NCI-H1436 (cell line): ENCODE measurements around the gene CDH8.

Experiments
- DNase-seq: peaks from one replicate; lab custom pipeline; 2025; lab: John Stamatoyannopoulos, UW

Gene CDH8

GRCh38 chr16:62029947-62030346 lies 6.3 kb downstream of the CDH8 start:
- DNase-seq, result no peak

- no peak for DNase-seq
Measured at GRCh38 chr16:62022688-62023087, 13.6 kb downstream of the CDH8 start.

GRCh38 chr16:62021161-62021581 lies 15.1 kb downstream of the CDH8 start:
- no peak for DNase-seq

GRCh38 chr16:62020681-62021080 lies 15.6 kb downstream of the CDH8 start:
- DNase-seq, result no peak

- DNase-seq, result no peak
Measured at GRCh38 chr16:62019851-62020250, 16.4 kb downstream of the CDH8 start.

DNA sequence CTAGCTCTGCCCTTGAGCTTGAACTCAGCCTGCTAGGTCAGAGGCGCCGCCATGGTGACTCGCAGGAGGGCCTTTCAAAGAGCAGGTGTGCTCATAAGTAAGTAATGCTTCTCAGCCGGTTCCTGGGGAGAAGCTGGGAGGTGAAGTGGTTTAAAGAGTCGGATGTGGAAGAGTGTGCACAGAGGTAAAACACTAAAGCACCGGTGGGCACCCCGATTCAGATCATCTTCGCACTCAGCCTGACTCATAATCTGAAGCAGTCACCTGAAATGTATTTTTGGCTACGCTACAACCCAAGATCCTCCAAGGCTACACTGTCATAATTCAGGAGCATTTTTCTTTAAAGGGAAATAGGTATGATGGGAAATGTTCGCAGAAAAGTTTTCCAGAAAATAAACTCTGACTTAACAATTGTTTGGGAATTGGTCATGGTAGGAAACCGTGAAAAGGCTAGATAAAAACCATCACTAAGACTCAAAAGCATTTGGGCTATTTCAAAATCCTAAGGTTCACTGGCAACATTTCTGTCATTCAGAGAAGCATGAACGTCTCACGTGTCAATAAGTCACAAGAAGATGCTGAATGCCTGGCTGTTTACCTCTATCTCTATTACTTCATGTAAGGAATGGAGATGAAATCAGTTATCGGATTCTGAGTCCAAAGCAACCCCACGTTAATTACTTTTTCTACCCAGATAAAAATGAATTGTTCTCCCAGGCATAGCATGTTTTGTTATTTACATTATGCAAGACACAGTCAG lies 17.8 kb downstream of the CDH8 start:
- no peak for DNase-seq

DNA sequence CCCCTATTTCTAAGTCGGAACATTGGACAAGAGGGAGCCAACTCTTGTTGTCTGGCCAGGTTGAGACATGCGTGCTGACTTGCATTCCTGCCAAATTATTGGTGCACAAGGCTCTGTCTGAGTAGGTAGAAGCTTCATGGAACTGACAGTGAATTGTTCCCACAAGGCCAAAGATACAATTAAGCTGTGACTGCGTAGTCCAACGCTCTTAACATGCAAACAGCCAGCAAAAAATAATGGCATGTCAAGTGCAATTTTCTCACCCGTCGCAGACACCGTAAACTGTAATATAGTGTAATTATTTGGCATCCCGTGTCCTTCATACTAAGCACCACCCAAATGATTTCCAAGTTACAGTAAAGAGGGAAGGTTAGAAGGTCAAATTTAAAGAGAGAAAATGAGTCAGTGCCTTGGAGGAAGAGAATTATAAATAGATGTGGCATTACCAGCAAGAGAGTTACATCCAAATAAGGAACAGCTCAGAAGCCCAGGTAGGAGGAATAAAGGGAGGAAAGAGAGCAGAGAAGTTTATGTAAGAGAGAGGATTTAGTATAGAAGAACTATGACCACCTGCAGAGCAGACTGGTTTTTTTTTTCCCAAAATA lies 21.8 kb downstream of the CDH8 start:
- peak; percentile 62 for DNase-seq

DNA sequence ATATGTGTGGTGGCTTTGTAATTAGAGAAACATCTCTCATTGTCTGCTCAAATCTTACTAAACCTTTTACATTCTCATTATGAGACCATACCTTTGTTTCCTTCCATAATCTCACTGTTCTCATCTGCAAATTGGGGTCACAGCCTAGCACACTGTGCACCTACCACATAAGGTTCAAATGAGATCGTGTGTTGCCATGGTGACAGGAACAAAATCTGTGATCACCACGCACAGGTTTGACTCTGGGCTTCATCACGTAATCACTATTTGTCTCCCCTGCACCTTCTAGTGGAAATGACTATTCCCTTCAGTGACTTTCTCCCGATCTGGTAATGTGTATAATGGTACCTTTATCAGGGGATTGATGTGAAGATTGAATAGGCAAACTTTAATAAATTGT lies 26.1 kb downstream of the CDH8 start:
- no peak for DNase-seq

DNA sequence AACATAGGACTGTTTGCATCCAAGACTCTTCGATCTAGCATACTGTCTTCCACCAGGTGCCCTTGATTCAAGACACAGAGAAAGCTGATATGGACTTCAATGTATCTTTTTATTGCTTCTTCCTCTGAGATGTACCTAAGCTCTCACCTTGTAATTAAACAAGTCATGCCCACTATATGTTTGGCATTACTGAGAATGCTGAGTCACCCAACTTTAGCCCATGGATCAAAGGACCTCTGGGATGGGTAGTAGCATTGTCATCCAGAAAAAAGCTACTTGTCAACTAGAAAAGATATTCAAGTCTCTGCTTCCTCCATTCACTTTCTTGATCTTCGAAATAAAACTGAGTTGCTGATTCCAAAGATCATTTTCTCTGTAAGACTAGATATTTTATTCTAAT lies 37.8 kb downstream of the CDH8 start:
- DNase-seq, result no peak

DNA sequence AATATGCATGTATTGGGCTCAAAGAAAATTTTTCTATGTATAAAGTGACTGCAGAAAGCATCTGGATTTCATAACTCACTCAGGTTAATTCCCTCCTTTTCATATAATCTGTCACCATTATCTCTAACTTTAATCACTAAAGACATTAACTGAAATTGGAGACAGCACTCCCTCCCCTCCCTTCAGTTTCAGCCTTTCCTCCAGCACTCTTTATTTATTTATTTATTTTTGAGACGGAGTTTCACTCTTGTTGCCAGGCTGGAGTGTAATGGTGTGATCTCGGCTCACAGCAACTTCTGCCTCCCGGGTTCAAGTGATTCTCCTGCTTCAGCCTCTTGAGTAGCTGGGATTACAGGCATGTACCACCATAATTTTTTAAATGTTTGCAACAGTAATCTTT lies 43.1 kb downstream of the CDH8 start:
- peak; percentile 14 for DNase-seq

GRCh38 chr16:61987474-61988012 lies 48.7 kb downstream of the CDH8 start:
- no peak for DNase-seq

DNA sequence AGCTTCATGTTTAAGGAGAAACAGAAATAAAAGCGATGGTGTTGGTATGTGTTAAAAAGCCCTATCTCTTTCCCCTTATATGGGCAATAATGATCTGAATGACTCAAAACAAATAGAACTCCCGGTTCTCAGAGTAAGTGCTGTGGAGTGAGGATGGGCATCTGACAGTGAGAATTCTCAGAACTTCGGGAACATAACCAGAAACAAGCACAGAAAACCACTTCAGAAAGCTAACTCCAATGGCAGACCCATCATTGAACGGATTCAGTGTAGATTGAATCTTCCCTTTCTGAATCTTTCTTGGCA lies 67.2 kb downstream of the CDH8 start:
- DNase-seq, result no peak

DNA sequence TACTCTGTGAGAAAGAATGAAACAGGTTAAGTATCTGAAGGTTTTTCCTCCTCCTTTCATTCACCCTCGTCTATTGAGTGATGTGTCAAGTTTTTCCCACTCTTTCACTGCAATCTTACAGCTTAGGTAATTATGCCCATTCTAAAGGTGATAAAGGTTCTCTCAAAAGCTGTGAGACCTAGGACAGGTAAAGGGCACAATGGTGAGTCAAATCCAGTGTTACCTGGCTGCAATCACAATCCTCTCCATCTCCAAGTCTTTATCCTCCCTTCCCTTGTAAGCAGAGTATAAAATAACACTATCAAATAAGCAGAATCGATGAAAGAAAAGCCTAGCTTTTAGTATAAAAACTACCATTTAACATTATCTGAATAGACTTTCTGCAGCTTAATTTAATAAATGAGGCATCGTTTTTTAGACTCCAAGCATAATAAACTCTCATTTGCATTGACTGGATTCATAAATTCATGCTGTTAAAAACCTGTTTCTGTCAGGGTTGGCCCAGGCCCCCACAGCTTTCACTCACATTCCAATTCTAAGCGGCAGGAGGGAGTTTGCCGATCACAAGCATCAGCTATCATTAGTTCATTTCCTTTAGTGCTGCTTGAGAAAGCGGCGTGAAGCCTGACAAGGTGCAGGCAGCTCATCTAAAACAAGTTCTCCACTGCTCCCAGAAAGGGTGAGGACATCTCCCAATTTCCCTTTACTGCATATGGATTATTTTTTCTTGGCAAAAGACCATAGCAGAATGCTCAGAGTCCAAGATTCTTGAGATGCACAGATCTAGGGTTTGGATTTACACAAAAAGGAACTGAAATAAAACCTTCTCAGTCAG lies 67.8 kb downstream of the CDH8 start:
- no peak for DNase-seq

GRCh38 chr16:61957075-61957855 lies 79.0 kb downstream of the CDH8 start:
- no peak for DNase-seq

- DNase-seq, result no peak
Measured at GRCh38 chr16:61952841-61953240, 83.4 kb downstream of the CDH8 start.

GRCh38 chr16:61948414-61948813 lies 87.8 kb downstream of the CDH8 start:
- no peak for DNase-seq

GRCh38 chr16:61946019-61946418 lies 90.2 kb downstream of the CDH8 start:
- no peak for DNase-seq

DNA sequence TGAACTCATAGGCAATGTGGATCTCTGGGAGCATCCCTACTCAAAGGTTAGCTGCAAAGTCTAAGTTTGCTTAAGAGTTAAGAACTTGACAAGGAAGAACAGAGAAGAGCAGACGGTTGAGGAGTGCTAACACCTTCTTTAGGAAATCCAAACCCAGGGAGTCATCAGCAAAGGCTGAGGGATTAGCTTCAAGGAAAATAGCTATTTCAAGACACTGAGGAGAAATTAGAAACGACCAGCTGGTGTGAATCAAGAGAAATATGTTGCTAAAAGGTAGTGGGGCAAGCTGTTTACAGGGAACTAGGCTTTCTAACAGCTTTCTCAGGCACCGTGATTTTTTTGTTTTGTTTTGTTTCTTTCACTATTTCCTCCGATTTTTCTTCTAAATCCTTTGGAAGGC lies 90.7 kb downstream of the CDH8 start:
- no peak for DNase-seq

- DNase-seq, result no peak
Measured at GRCh38 chr16:61944004-61944403, 92.2 kb downstream of the CDH8 start.

DNA sequence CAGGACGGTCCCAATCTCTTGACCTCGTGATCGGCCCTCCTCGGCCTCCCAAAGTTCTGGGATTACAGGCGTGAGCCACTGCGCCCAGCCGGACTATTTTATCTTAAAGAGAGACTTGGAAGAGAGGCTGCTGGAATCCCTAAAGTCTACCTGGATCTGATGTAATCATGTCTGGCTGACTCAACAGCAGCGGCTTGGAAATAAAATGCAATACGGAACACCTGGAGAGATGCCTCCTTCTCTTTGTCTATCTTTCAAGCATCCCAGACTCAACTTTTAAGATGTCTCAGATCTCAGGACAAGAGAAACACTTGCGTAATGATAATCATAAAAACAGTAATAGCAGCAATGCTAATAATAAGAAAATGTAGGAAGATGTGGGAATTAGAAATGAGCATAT lies 95.6 kb downstream of the CDH8 start:
- DNase-seq, result no peak

DNA sequence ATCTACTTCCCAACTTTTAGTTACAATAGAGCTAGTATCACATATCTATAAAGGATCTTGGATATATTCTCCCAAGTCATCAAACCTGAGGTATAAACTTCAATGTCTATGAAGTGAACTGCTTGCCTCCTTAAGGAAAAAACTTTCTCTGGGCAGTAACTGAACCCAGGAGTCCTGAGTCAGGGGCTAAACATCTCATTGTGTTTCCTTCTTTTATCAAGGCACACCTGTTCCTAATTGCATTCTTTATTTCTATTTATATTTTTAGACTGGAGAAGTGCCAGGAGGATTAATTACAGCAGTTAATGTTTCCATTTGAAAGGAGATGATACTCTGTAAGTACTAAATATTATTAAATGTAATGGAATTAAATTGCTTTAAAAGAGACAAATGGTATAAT lies 98.6 kb downstream of the CDH8 start:
- no peak for DNase-seq

DNA sequence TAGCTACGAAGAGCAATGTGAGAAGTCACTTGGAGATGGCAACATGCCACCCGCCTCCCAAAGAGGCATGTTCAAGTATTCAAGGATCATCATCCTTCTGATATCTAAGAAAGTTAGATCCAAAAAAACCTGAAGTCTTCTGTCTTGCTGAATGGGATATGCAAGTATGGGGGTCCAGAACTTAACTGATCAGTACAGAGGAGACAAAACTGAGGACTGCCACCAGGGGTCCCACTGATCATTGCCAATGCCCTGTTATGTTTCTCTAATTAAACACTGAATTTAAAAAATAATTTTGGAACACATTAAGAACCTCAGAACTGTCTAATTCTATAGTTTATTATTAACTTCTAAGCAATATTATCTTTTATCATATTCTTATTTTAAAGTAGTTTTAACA lies 99.7 kb downstream of the CDH8 start:
- peak; percentile 33 for DNase-seq
